ENCODE results near the gene VMP1.

The VMP1 gene

GRCh38 chr17:59723607-59724006 is 16.2 kb downstream of the VMP1 start:
- H3K4me1 Mint-ChIP-seq = peaks cover 8 to 32% of the 10 kb centered on the region in 2 donors

GRCh38 chr17:59725691-59726090 is 18.2 kb downstream of the VMP1 start:
- DNase-seq = no peak
- H3K36me3 Mint-ChIP-seq = peaks cover 6 to 9% of the 10 kb centered on the region in 2 donors
- ATAC-seq (replicated peaks) = no peak
- no peak overlapping the region for H3K27ac Mint-ChIP-seq
- peaks cover 8 to 34% of the 10 kb centered on the region in 2 donors for H3K4me1 Mint-ChIP-seq
- no peak overlapping the region for H3K4me3 Mint-ChIP-seq
- H3K27me3 Mint-ChIP-seq = no peaks in the 10 kb centered on the region
- H3K9me3 Mint-ChIP-seq = no peaks in the 10 kb centered on the region

More at GRCh38 chr17:59723607-59724006, 16.2 kb downstream of the VMP1 start:
- Mint-ChIP-seq H3K36me3 (peaks cover 8 to 19% of the 10 kb centered on the region in 2 donors), H3K4me3 (no peak overlapping the region), H3K27ac (no peak overlapping the region), H3K9me3 (no peaks in the 10 kb centered on the region), H3K27me3 (no peaks in the 10 kb centered on the region)
- DNase-seq = no peak
- no peak for ATAC-seq (replicated peaks)

- Mint-ChIP-seq H3K4me1 (peaks cover 10 to 39% of the 10 kb centered on the region in 2 donors), H3K4me3 (no peak overlapping the region), H3K27ac (no peak overlapping the region), H3K36me3 (peaks cover 9 to 16% of the 10 kb centered on the region in 2 donors), H3K9me3 (no peaks in the 10 kb centered on the region), H3K27me3 (no peaks in the 10 kb centered on the region)
- DNase-seq (no peak), ATAC-seq (replicated peaks) (no peak)
Measured at GRCh38 chr17:59727817-59728533, 20.5 kb downstream of the VMP1 start.

GRCh38 chr17:59730268-59730834 is 22.9 kb downstream of the VMP1 start:
- H3K27ac Mint-ChIP-seq = no peak overlapping the region
- ATAC-seq (replicated peaks) (no peak), DNase-seq (no peak)
- peaks cover 4 to 34% of the 10 kb centered on the region in 2 donors for H3K4me1 Mint-ChIP-seq
- H3K4me3 Mint-ChIP-seq = no peak overlapping the region
- no peaks in the 10 kb centered on the region for H3K27me3 Mint-ChIP-seq
- no peaks in the 10 kb centered on the region for H3K9me3 Mint-ChIP-seq
- peaks cover 15 to 18% of the 10 kb centered on the region in 2 donors for H3K36me3 Mint-ChIP-seq

- no peak overlapping the region for H3K27ac Mint-ChIP-seq
- ATAC-seq (replicated peaks) (no peak), DNase-seq (no peak)
- no peak overlapping the region for H3K4me3 Mint-ChIP-seq
- H3K4me1 Mint-ChIP-seq = peaks cover 2 to 16% of the 10 kb centered on the region in 2 donors
- peaks cover 20 to 24% of the 10 kb centered on the region in 2 donors for H3K36me3 Mint-ChIP-seq
- H3K9me3 Mint-ChIP-seq = no peaks in the 10 kb centered on the region
- no peaks in the 10 kb centered on the region for H3K27me3 Mint-ChIP-seq
Measured at GRCh38 chr17:59733697-59734096, 26.2 kb downstream of the VMP1 start.

GRCh38 chr17:59734226-59734625 is 26.8 kb downstream of the VMP1 start:
- Mint-ChIP-seq H3K4me3 (no peak overlapping the region), H3K4me1 (peaks cover 2 to 11% of the 10 kb centered on the region in 2 donors), H3K27ac (no peak overlapping the region), H3K36me3 (peaks cover 21 to 25% of the 10 kb centered on the region in 2 donors), H3K27me3 (no peaks in the 10 kb centered on the region), H3K9me3 (no peaks in the 10 kb centered on the region)
- DNase-seq (no peak), ATAC-seq (replicated peaks) (no peak)

- Mint-ChIP-seq H3K36me3 (peaks cover 34 to 39% of the 10 kb centered on the region in 2 donors), H3K27me3 (no peaks in the 10 kb centered on the region), H3K4me1 (no peaks in the 10 kb centered on the region), H3K27ac (no peak overlapping the region), H3K4me3 (no peak overlapping the region), H3K9me3 (no peaks in the 10 kb centered on the region)
- ATAC-seq (replicated peaks) (no peak), DNase-seq (no peak)
Measured at GRCh38 chr17:59737324-59737723, 29.9 kb downstream of the VMP1 start.

GRCh38 chr17:59743842-59744241 is 36.4 kb downstream of the VMP1 start:
- peaks cover 24 to 37% of the 10 kb centered on the region in 2 donors for H3K36me3 Mint-ChIP-seq
- no peak for ATAC-seq (replicated peaks)
- no peak overlapping the region for H3K27ac Mint-ChIP-seq
- H3K4me3 Mint-ChIP-seq = no peak overlapping the region
- H3K9me3 Mint-ChIP-seq = peaks cover 0 to 4% of the 10 kb centered on the region in 2 donors
- H3K27me3 Mint-ChIP-seq = no peaks in the 10 kb centered on the region
- no peak for DNase-seq
- H3K4me1 Mint-ChIP-seq = peaks cover 0 to 6% of the 10 kb centered on the region in 2 donors

- DNase-seq (no peak), ATAC-seq (replicated peaks) (no peak)
- Mint-ChIP-seq H3K36me3 (peaks cover 16 to 33% of the 10 kb centered on the region in 2 donors), H3K9me3 (peaks cover 0 to 4% of the 10 kb centered on the region in 2 donors), H3K27me3 (no peaks in the 10 kb centered on the region), H3K27ac (no peak overlapping the region), H3K4me1 (peaks cover 0 to 6% of the 10 kb centered on the region in 2 donors), H3K4me3 (no peak overlapping the region)
Measured at GRCh38 chr17:59745040-59745439, 37.6 kb downstream of the VMP1 start.

GRCh38 chr17:59746849-59747445 is 39.5 kb downstream of the VMP1 start:
- Mint-ChIP-seq H3K9me3 (peaks cover 0 to 4% of the 10 kb centered on the region in 2 donors), H3K4me3 (no peak overlapping the region), H3K27ac (no peak overlapping the region), H3K36me3 (peaks cover 12 to 22% of the 10 kb centered on the region in 2 donors), H3K27me3 (no peaks in the 10 kb centered on the region), H3K4me1 (peaks cover 0 to 11% of the 10 kb centered on the region in 2 donors)
- DNase-seq (no peak), ATAC-seq (replicated peaks) (peak; percentile 61 to 64)

GRCh38 chr17:59748591-59748990 is 41.1 kb downstream of the VMP1 start:
- Mint-ChIP-seq H3K27ac (no peak overlapping the region), H3K4me1 (peaks cover 0 to 23% of the 10 kb centered on the region in 2 donors), H3K4me3 (no peak overlapping the region), H3K9me3 (no peaks in the 10 kb centered on the region), H3K36me3 (peaks cover 6 to 8% of the 10 kb centered on the region in 2 donors), H3K27me3 (no peaks in the 10 kb centered on the region)
- ATAC-seq (replicated peaks) (no peak), DNase-seq (no peak)

GRCh38 chr17:59751955-59752413 is 44.5 kb downstream of the VMP1 start:
- Mint-ChIP-seq H3K27ac (no peak overlapping the region), H3K4me3 (no peak overlapping the region), H3K36me3 (peaks cover 10% of the 10 kb centered on the region in 2 donors), H3K27me3 (no peaks in the 10 kb centered on the region), H3K4me1 (peaks cover 10 to 48% of the 10 kb centered on the region in 2 donors), H3K9me3 (no peaks in the 10 kb centered on the region)
- no peak for ATAC-seq (replicated peaks)
- DNase-seq = no peak

GRCh38 chr17:59752446-59752845 is 45.0 kb downstream of the VMP1 start:
- Mint-ChIP-seq H3K4me3 (no peak overlapping the region), H3K27ac (peak overlapping the region; percentile 20), H3K36me3 (peaks cover 10% of the 10 kb centered on the region in 2 donors), H3K27me3 (no peaks in the 10 kb centered on the region), H3K9me3 (no peaks in the 10 kb centered on the region), H3K4me1 (peaks cover 10 to 44% of the 10 kb centered on the region in 2 donors)
- DNase-seq (no peak), ATAC-seq (replicated peaks) (no peak)

GRCh38 chr17:59752922-59753321 is 45.5 kb downstream of the VMP1 start:
- Mint-ChIP-seq H3K27me3 (no peaks in the 10 kb centered on the region), H3K9me3 (no peaks in the 10 kb centered on the region), H3K4me3 (no peak overlapping the region), H3K27ac (no peak overlapping the region), H3K36me3 (peaks cover 12% of the 10 kb centered on the region in 2 donors), H3K4me1 (peaks cover 12 to 47% of the 10 kb centered on the region in 2 donors)
- peak in 1 of 2 donors; percentile 6 for ATAC-seq (replicated peaks)
- DNase-seq = no peak

All from stimulated activated naive B cell treated with anti-CD40 and anti-IgM and Interleukin-4, amounts not matched to agents 10 μg/mL and 1 μg/mL and 100 μg/mL, for 72 hours (primary cell).